Astrocyte of the cerebellum (primary cell): ENCODE data around the gene UQCRHL.
A peak's percentile ranks its signal among the peaks of the same experiment; 100 is the strongest.
"Not testable (repeated sequence)": the region's sequence is repeated elsewhere in the genome, so short reads cannot be mapped to it uniquely, and the experiment has no call there.

Source experiments
- DNase-seq: peaks from one replicate; pipeline ENCODE4 v3.0.0-alpha.2; 2011; ENCODE audit warnings: low read depth
- H3K4me3 ChIP-seq: 2 replicates; pipeline ENCODE4 v1.5.1; 2011; ENCODE audit warnings: mild to moderate bottlenecking, low read depth, low read length, moderate library complexity
- CTCF ChIP-seq: IDR thresholded peaks from 2 replicates; pipeline ENCODE4 v1.5.1; 2012; ENCODE audit warnings: low read length, low read depth, moderate library complexity, mild to moderate bottlenecking; ENCODE audit errors: missing control alignments
- in situ Hi-C: cut with HindIII; loops from 2 replicates; pipeline ENCODE4 v1.10.0; 2017; ENCODE audit warnings: low sequenced_read_pairs

UQCRHL gene

DNA sequence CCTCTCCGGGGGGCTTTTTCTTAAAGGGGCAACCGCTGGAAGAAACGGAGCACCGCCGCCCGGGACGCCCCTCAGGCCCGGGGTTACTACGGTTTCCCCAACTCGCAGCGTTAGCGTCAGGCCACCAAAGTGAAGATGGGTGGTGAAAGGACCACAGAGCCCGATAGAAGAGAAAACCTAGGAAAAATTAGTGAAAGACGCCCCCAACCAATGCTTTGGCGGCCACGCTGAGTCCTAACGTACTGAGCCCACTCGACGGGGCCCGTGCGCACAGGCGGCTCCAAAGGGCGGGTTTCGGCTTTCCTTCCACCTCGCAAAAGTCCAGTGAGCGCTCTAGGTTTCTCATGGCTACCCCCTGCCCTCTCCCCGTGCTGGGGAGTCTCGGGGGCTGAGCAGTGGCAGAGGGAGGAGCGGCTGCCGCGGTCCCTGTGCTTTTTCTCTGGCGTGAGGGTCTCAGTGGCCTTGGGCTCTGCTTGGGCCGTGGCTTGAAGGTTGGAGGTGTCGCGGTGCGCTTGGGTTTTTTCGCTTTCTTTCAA is 27.8 kb upstream of the UQCRHL start:
- peak overlapping the region; percentile 77 for H3K4me3 ChIP-seq
- DNase-seq: no peak
- no peak for TF ChIP-seq CTCF
- in situ Hi-C loops: no loop called here

- H3K4me3 ChIP-seq: peak overlapping the region; percentile 77
- TF ChIP-seq CTCF: no peak
- in situ Hi-C loops: no loop called here
- DNase-seq: peak; percentile 83
Measured at GRCh38 chr1:15834406-15835204, 27.2 kb upstream of the UQCRHL start.

DNA sequence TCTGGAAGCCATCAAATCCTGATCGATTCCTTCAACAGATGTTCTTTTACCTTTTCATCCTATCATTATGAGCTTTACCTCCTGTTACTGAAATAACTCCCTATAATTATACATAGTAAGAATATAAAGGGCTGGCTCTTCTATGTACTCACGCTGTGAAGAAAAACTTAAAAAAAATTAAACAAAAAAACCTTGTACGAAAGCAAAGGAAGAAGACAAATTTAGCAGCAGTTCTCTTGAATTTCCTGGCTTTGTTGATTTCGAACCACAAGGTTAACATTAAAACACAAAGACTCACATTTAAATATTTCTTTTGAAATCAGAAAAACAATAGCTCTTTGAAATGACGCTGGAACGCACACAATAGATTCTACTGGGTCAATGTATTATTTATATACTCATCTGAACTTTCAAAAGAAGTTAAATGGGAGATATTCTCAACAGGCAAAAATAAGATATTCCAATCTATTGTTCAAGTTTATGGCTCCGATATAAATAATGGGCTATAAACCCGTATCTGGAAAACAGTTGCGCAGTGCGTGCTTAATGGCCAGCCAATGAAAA is 26.5 kb upstream of the UQCRHL start:
- DNase-seq: no peak
- H3K4me3 ChIP-seq: peak overlapping the region; percentile 77
- TF ChIP-seq CTCF: no peak
- in situ Hi-C loops: no loop called here

- in situ Hi-C loops: no loop called here
- H3K4me3 ChIP-seq: peak overlapping the region; percentile 77
- TF ChIP-seq CTCF: no peak
- DNase-seq: no peak
Measured at GRCh38 chr1:15833069-15833679, 25.7 kb upstream of the UQCRHL start.

GRCh38 chr1:15830258-15830657 is 22.8 kb upstream of the UQCRHL start:
- no peak for DNase-seq
- H3K4me3 ChIP-seq: no peak overlapping the region
- in situ Hi-C loops: no loop called here
- TF ChIP-seq CTCF: no peak

DNA sequence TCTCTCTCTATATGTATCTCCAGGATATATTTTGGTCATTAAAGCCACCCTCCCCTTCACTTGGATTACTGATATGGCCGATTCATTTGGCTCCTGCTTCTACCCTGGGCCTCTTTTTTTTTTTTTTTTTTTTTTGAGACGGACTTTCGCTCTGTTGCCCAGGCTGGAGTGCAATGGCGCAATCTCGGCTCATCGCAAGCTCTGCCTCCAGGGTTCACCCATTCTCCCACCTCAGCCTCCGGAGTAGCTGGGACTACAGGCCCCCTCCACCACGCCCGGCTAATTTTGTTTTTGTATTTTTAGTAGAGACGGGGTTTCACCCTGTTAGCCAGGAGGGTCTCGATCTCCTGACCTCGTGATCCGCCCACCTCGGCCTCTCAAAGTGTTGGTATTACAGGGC is 21.5 kb upstream of the UQCRHL start:
- H3K4me3 ChIP-seq, in situ Hi-C loops, DNase-seq: not testable (repeated sequence)

DNA sequence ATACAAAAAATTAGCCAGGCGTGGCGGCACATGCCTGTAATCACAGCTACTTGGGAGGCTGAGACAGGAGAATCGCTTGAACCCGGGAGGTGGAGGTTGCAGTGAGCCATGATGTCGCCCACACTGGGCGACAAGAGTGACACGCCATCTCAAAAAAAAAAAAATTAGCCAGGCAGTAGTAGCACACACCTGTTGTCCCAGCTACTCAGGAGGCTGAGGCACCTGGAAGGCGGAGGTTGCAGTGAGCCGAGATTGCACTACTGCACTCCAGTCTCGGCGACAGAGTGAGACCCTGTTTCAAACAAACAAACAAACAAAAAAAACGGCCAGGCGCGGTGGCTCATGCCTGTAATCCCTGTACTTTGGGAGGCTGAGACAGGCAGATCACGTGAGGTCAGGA is 20.1 kb upstream of the UQCRHL start:
- in situ Hi-C loops, H3K4me3 ChIP-seq, DNase-seq: not testable (repeated sequence)
